ENCODE results near the gene LRRC10. TPM values are rescaled to one million over a fixed set of nuclear protein-coding genes. Genes with fewer than 3 reads are reported as not detected.

The LRRC10 gene
- not detected in 5 replicates for total RNA-seq (2022; extraction: Qiagen RNA extraction)

GRCh38 chr12:69610729-69611128 is at the start of gene LRRC10:
Gene LRRC10, minus strand, starts transcription at chr12:69610907. Its CDS starts 69 bp downstream, at chr12:69610838.

GRCh38 chr12:69585189-69586062 is 25.3 kb downstream of the LRRC10 start, which contains the start of gene CCT2:
Gene CCT2, plus strand, starts transcription at chr12:69585459. Its CDS starts 63 bp downstream, at chr12:69585522.

Other genes starting within 250 kb of the LRRC10 start
- gene FRS2, start 140.5 kb downstream of the LRRC10 start, total RNA-seq (2022; extraction: Qiagen RNA extraction): 8.5 to 12.2 TPM (median 10.3 TPM) in 5 replicates
- gene CCT2, start 25.4 kb downstream of the LRRC10 start, total RNA-seq (2022; extraction: Qiagen RNA extraction): 274 to 382 TPM (median 284 TPM) in 5 replicates
- gene BEST3, start 88.4 kb upstream of the LRRC10 start, total RNA-seq (2022; extraction: Qiagen RNA extraction): 1.0 to 1.4 TPM (median 1.1 TPM) in 5 replicates
- 12.1 to 15.8 TPM (median 12.7 TPM) in 5 replicates for gene RAB3IP, start 128.0 kb upstream of the LRRC10 start, total RNA-seq (2022; extraction: Qiagen RNA extraction)
- gene MYRFL, start 214.3 kb upstream of the LRRC10 start, total RNA-seq (2022; extraction: Qiagen RNA extraction): 0.06 to 0.08 TPM (median 0.07 TPM) in 3 of 5 replicates, not detected in the others

Data from A549 treated with CORT108297 at 1 μM for 4 hours (cell line).